HG02763 (cell line): ENCODE results near the gene TNS3.
"Not testable (repeated sequence)": the region's sequence is repeated elsewhere in the genome, so short reads cannot be mapped to it uniquely, and the experiment has no call there.

Source experiments
- ATAC-seq: cut with Tn5 transposase; IDR thresholded peaks from one replicate; pipeline ENCODE4 v1.9.1; 2021; ENCODE audit warnings: mild to moderate bottlenecking, moderate library complexity; ENCODE audit not compliant: unreplicated experiment

Gene TNS3

DNA sequence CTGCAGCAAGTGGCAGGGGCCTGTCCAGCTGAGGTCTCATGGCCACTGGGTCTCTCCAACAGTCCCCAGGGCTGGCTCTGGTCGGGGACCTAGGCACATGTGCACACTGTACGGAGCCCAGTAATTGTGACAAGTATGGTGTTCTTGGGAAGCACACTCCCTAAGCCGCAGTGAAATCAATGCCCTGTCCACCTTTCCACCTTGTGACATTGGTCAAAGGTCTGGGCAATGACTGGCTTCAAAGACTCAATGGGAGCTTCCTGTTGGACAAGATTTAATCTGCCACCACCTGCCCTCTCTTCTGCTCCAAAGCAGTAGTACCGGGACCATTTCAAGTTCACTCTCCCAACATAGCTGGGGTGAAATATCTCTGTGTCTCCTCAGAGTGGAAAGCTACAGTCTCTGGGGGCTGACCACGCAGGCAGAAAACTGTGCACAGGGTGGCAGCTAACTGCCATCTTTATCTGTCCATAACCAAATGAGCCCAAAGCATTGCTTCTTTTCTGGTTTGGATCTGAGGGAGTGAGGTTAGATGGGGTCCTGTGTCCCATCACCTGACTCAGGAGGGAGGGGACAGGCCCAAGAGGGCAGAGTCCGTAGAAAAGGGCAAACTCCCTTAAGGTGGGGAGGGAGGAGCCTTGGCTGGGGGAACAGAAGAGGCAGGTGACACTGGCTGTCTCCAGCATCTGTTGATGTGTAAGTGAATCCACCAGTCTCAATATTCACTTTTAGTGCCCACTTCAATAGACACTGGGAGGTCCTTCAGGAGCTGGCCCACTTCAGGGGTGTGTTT is 307.7 kb downstream of the TNS3 start:
- ATAC-seq, result no peak

DNA sequence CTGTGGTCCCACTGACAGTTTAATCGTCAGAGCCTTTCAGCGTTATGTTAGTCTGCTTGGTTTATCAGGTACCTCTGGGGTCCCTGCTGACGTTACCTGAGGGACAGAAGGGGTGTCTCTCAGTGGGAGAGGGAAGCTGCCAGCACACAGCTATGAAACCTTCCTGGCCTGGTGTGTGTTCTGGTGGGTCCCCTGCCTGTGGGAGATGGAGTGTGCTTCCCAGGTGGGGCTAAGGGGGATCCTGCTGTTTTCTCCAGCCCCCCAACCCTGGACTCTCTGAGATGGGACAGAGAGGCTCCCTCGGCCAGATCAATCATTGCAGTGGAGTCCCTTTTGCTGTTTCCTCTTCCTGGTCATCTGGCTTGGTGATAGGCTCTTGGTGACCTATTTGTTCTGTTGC is 308.8 kb downstream of the TNS3 start:
- ATAC-seq, result no peak

DNA sequence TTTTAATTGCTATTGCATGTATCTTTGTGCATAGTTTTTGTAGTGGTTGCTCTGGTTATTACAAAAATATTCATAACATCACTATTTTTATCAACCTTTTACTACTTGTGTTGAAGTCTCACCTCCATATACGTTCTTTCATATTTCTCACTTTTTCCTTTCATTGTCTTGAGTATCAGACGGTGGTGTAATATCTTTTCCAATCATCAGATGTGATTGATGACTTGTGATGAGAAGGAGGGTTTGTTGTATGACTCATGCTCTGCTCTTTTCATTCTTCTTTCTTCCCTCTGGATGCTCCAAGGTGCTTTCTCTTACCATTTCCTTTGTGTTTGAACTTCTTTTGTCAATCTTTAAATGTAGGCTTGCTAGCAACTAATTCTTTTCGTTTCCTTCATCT is 310.2 kb downstream of the TNS3 start:
- no peak for ATAC-seq

DNA sequence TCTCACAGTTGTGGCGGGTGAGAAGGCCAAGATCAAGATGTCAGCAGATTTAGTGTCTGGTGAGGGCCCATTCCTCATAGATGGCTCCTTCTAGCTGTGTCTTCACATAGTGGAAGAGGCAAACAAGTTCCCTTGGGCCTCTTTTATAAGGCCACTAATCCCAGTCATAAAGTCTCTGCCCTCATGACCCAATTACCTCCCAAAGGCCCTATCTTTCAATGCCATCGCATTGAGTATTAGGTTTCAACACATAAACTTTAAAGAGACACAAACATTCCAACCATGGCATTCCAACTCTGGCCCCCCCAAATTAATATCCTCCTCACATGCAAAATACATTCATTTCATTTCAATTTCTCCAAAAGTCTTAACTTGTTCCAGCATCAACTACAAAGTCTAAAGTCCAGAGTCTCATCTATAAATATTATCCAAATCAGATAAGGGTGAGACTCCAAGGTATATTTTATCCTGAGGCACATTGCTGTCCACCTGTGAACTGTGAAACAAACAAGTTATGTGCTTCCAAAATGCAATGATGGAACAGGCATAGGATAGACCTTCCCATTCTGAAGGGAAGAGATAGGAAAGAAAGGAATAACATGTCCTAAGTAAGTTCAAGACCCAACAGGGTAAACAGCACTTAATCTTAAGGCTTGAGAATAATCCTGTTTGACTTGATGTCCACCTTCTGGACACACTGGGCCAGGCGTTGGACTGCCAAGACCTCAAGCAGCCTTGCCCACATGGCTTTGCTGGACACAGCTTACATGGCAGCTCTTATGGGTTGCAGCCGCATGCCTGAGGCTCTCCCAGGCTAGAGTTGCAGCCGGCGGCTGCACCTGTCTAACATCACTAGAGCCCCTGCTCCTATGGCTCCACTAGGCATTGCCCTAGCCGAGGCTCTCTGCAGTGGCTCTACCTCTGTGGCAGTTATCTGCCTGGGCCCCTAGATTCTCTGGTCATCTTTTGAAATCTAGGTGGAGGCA is 312.8 kb downstream of the TNS3 start:
- ATAC-seq, result no peak

DNA sequence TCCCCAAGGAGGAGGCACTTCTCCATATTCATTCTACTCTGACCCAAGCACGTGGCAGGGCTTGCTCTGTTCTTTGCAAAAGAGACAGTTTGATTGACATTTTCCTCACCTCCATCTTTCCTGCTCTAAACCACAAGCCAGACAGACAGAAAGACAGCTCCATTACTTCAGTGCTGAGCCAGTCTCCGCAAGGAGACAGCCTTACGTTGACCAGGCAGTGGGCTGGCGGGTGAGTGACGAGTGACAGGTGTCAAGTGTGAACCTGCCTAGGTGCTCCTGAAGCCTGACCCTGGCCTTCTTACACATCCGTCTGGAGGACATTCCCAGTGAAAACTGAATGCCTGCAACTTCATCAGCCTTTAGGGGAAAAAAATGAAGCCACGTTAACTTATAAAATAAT is 314.6 kb downstream of the TNS3 start:
- no peak for ATAC-seq

DNA sequence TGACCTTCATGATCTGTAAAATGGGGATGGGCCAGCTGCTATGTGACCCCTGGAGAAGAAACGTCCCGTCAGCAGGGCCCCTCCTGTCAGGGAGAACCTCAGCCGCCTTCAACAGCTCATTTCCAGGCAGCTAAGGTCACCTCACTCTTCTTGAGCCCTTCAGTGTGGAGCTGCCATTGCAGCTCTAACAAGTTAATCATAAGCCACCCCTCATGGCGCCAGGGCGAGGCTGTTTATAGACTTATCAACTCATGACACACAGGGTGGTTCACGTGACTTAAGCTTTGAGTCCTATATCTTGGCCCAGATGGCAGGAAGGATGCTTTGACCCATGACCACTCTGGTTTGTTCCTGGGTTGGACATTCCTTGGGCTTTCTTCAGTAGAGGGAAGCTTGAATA is 315.1 kb downstream of the TNS3 start:
- no peak for ATAC-seq

DNA sequence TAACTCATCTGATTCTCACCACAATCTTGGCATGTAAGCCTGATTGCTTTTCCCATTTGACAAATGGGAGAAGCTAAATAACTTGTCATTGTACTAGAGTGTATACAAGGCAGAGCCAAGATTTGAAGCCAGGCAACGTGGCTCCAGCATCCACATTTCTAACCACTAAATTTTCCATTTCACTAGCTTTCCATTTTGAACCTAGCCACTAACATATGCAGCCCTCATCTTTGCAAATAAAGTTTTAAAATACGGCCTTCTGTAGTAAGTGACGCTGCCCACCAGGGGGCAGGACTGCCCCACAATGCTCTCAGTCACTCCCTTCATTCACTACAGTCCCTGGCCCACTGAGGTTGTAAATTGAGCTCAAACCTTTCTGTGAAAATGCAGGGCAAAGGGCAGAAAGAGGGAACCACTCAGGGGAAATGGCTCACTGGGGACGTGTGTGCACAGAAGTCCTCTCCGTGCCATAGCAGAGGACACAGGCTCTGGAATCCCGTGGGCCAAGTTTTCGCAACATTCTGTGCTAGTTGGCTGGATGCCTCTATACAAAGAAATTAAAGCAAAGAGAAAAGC is 315.7 kb downstream of the TNS3 start:
- peak; percentile 72 for ATAC-seq

DNA sequence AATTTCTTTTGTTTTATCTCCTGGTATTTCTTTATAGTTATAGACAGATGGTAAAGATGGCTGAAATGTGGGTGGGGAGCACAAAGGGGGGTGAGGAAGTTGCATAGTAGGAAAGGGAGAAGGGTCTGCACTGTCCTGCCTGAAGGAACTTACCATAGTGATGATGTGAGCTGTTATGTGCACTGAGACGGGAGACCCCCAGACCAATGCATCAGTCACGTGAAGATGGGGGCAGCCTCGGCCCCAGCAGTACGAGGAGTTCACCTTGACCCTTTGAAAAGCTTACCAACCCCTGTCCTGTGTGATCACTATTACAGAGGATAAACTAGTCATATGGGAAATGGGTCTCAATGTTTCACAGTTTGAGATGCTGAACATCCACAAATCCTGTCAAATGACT is 316.3 kb downstream of the TNS3 start:
- ATAC-seq, result no peak

DNA sequence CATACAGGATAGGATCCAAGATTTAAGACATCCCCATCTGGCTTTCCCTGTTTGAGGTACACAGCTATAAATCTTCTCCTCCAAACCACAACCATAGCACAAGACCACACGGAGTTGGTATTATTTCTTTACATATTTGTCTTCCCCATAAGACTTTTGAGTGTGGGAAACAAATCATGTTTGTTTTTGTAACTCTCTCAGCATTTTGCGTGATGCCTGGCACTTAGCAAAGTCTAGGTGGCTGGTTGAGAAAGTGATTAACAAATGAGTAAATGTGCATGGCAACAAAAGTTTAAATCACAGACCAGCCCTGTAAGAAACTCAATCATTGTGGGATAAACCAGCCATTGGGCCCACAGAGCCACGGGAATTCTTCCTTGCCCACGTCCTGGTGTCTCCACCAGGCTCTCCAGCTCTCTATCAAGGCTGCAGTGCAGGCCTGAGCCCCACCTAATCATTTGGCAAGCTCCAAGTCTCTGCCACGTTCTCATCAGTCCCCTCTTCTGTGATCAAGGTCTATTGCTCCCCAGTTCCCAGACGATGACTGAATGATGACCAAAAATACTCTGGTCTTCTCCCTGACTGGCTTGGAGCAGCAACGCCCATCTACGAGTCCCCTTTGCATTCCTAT is 317.8 kb downstream of the TNS3 start:
- no peak for ATAC-seq

DNA sequence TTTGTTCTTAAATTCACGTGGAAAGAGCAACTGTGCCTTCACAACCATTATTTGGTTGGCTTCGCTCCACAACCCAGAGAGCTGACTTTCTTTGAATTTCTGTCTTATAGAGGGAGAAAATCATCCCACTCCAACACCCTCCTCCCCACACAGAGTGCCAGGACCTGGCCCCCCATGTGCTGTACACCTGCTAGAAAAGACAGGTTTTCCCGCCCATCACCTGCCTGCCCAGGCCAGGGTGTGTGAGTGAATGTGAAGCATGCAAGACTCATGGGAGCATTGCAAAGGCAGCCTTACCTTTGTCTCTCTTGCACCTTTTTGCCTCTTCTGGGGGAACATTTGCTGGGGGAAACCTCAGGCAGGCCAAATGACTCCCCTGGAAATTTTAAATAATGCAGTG is 319.0 kb downstream of the TNS3 start:
- no peak for ATAC-seq

DNA sequence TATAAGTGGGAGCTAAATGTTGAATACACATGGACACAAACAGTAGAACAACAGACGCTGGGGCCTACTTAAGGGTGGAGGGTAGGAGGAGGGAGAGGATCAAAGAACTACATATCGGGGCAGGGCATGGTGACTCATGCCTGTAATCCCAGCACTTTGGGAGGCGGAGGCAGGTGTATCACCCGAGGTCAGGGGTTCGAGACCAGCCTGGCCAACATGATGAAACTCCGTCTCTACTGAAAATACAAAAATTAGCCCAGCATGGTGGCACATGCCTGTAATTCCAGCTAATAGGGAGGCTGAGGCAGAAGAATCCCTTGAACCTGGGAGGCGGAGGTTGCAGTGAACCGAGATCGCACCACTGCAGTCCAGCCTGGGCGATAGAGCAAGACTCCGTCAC is 319.8 kb downstream of the TNS3 start:
- not testable (repeated sequence) for ATAC-seq

DNA sequence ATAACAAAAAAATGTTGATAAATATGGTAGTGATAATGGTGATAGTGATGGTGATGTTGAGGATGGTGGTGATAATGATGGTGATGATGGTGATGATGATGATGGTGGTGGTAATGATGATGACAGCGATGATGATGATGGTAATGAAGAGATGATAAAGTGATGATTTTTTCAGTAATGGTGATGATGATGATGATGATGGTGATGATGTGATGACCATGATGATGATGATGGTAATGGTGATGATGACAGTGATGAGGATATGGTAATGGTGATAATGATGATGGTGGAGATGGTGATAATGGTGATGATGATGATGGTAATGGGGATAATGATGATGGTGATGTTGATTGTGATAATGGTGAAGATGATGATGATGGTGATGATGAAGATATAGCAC is 321.6 kb downstream of the TNS3 start:
- ATAC-seq, result no peak

DNA sequence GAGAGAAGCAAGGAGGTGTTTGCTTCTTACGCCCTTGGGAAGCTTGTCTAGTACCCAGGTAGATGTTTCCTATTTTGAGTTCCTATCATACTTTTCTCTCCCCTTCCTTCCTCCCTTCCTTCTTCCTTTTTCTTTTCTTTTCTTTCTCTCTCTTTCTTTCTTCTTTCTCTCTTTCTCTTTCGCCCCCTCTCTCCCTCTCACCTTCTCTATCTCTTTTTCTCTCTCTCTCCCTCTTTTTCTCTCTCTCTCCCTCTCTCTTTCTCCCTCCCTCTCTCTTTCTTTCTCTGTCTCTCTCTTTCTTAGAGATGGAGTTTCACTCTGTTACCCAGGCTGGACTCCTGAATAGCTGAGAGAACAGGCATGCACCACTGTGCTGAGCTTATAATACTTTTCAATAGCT is 322.2 kb downstream of the TNS3 start:
- ATAC-seq, result no peak

DNA sequence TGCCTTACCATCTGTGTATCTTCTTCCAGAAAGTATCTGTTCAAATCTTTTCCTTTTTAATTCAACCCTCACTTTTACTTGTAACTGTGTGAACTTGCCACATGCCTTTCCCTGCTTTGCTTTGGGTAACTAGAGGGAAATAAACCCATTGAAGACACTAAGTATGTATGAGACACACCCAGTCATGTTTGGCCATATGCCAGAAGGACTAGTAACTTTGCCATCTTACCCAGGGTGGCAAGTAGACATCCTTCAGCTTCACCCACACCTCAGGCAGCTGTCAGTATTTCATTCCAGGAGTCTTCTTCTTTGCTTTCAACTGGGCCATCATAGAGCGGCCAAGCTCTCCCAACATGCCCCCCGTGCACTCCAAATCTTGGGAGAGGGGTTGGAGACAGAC is 323.1 kb downstream of the TNS3 start:
- no peak for ATAC-seq

DNA sequence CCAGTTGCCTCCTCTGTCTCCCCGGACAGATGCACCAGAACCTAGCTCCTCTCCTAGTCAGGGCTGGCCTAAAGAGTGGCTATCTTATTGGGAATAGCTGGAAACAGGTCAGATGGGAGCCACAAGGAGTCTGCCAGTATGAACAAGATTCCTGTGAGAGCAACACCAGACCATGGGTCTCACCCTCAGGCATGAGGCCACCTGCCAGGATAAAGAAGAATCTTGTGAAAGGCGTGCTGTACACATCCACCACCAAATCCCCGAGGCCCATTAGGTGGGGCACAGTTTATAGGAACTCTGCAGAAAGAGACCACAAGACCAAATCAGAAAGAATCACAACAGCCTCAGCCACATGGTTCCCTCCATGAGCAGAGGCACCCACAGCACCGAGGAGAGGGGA is 325.9 kb downstream of the TNS3 start:
- ATAC-seq, result no peak

DNA sequence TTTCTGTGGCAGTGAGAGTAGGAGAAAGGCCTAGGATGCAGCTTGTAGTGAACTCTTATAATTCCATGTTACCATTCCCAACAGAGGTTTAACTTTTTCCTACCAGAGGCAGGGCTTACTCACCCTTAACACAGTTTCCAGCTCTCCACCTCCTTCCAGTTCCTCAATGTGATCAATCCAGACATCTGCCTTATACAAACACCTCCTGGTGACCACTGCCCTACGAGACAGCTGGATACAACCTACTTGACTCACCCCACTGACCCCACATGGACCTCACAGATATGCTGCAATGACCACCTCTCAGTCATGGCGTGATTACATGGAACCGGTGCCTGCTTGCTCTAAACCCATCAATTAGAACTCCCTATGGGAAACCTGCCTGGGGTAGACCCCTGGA is 326.5 kb downstream of the TNS3 start:
- no peak for ATAC-seq

DNA sequence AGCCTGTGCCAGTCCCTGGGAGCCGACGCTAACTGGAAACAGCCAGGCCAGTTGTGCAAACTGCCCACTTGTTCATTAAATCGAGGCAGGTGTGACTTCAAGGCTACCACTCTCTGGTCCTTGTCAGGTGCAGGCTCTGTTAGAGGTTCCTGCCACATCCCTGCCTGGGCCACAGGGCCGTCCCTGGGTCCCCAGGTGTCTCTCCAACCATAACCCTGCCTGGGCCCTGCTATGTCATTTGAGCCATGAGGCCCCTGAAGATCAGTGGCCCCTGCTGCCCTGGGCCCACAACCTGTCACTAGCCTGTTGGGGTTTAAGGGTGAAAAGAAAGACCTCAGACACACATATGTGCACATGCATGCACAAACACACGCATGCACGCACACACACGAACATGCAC is 326.9 kb downstream of the TNS3 start:
- no peak for ATAC-seq

DNA sequence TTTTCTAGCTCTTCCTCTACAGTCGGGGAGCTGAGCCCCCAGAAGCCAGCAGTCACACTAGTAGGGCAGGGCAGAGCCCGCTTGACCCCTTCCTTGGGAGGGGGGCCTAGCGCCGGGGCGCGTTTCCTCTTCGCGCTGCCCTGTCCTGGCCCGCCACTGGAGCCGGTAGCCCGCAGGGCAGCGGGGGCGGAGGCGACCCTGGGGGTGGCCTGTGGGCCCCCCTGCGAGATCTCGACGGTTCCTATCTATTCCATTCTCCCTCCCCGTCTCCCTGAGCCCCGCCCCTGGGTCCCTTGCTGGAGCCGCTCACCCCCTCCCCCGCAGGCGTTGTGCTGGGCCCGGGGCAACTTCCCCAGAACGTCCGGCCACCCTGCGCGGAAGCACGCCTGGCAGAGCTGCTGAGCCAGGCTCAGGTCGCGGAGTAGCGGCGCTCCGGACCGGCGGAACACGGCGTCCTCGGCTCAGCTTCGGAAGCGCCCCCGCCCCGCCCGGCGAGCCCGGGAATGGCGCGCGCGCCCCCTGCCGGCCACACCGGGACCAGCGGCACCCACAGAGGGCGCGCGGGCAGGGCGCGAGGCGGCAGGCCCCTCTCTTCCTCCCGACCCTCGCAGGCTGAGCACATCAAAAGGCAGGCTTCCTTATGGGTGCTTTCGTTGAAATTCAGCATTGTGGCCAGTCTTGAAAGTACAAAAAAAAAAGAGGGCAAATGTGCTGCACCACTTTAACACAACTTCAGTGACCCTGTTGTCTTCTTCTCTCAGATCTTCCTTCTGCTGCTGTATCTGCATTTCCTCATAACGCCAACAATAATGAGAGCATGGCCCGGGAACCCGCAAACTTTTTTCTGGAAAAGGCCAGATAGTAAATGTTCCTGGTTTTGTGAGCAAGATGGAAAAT is 327.6 kb downstream of the TNS3 start:
- ATAC-seq, result peak; percentile 84

DNA sequence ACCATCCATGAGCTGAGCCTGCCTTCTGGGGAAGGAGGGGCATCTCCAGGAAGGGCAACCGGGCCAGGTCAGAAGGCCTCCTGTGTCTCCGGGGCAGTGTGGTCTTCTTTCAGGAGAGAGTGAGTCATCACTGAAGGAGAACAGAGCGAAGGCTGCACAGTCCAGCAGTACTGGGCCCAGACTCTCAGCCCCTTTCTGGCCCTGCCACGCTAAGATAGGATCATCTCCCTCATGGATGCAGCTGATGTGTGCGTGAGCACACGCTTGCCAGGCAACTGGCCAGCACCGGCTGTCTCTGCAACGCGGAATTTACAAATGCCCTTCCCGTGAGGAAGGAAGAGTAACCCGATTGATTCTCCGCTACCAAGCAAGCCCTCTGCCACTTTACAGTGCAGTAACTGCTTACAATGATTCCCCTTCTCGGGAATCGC is 328.2 kb downstream of the TNS3 start:
- peak; percentile 34 for ATAC-seq

DNA sequence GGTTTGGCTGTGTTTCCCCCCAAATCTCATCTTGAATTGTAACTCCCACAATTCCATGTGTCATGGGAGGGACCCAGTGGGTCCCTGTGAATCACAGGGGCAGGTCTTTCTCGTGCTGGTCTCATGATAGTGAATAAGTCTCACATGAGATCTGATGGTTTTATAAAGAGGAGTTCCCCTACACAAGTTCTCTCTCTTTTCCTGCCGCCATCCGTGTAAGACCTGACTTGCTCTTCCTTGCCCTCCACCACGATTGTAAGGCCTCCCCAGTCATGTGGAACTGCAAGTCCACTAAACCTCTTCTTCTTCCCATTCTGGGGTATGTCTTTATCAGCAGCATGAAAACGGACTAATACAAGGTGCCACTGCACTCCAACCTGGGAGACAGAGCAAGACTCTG is 329.2 kb downstream of the TNS3 start:
- ATAC-seq, result no peak
